PC-9 (cell line): Measurements from ENCODE around the gene ISM2. TPM values are rescaled to one million over a fixed set of nuclear protein-coding genes. Genes with fewer than 3 reads are reported as not detected.
A peak's percentile ranks its signal among the peaks of the same experiment; 100 is the strongest.

ENCODE experiments used
- BruUV-seq: library from RNA; stranded (reverse); fragments of 400-500 nt; replicated peaks from 2 replicates; lab custom pipeline; 2021; lab: Mats Ljungman, UMichigan
- CTCF ChIA-PET: fragments of 300-600 bp; sonication (Branson Sonifier 250); formaldehyde crosslinking; loops from one replicate; lab custom pipeline; 2022; ENCODE audit warnings: antibody characterized with exemption; lab: Charles Lee
- POLR2A ChIA-PET: fragments of 300-600 bp; sonication (Branson Sonifier 250); formaldehyde crosslinking; loops from one replicate; lab custom pipeline; 2022; ENCODE audit warnings: antibody characterized with exemption; ENCODE audit not compliant: unreplicated experiment; lab: Charles Lee
- DNase-seq, 2 experiments: peaks; one replicate each; pipeline versions ENCODE4 v3.0.0 to v3.0.0-alpha.2; 2015 to 2022; ENCODE audit warnings: mixed read lengths in 1 of 2
- H2AFZ ChIP-seq: fragments of 200-600 bp; sonication (generic); 2 replicates; pipeline ENCODE4 v1.8.1; 2017; ENCODE audit warnings: antibody characterized with exemption
- H3F3A ChIP-seq: fragments of 200-600 bp; sonication (generic); 2 replicates; pipeline ENCODE4 v1.8.1; 2017; ENCODE audit warnings: antibody characterized with exemption, mild to moderate bottlenecking, low read depth; ENCODE audit not compliant: insufficient read depth
- H3K27ac ChIP-seq: fragments of 200-600 bp; sonication (generic); 2 replicates; pipeline ENCODE4 v1.6.1; 2016; ENCODE audit warnings: mixed run types
- H3K27me3 ChIP-seq: fragments of 200-600 bp; sonication (generic); 2 replicates; pipeline ENCODE4 v1.6.1; 2016; ENCODE audit warnings: low read depth, mixed run types; ENCODE audit not compliant: insufficient read depth
- H3K36me3 ChIP-seq: fragments of 200-600 bp; sonication (generic); 2 replicates; pipeline ENCODE4 v1.6.1; 2016; ENCODE audit warnings: low read depth, mixed run types
- H3K4me1 ChIP-seq: fragments of 200-600 bp; sonication (generic); replicated peaks from 2 replicates; pipeline ENCODE4 v1.6.1; 2016; ENCODE audit warnings: mixed run types; ENCODE audit not compliant: insufficient read depth
- H3K4me2 ChIP-seq: fragments of 200-600 bp; sonication (generic); 2 replicates; pipeline ENCODE4 v1.6.1; 2017; ENCODE audit warnings: mixed run types
- H3K4me3 ChIP-seq: fragments of 200-600 bp; sonication (generic); 2 replicates; pipeline ENCODE4 v1.6.1; 2016; ENCODE audit warnings: mixed run types
- H3K79me2 ChIP-seq: fragments of 200-600 bp; sonication (generic); 2 replicates; pipeline ENCODE4 v1.6.1; 2017; ENCODE audit warnings: low read depth, mixed run types
- H3K9me2 ChIP-seq: fragments of 200-600 bp; sonication (generic); 2 replicates; pipeline ENCODE4 v1.8.1; 2017; ENCODE audit warnings: mild to moderate bottlenecking; ENCODE audit not compliant: insufficient read depth
- H3K9me3 ChIP-seq: fragments of 200-600 bp; sonication (generic); 2 replicates; pipeline ENCODE4 v1.8.1; 2016; ENCODE audit warnings: low read depth; ENCODE audit not compliant: insufficient read depth
- H4K20me1 ChIP-seq: fragments of 200-600 bp; sonication (generic); 2 replicates; pipeline ENCODE4 v1.8.1; 2017; ENCODE audit not compliant: insufficient read depth
- CTCF ChIP-seq: fragments of 200-600 bp; sonication (generic); conservative IDR thresholded peaks from 2 replicates; pipeline ENCODE4 v1.6.1; 2017; ENCODE audit warnings: mixed run types, antibody characterized with exemption, mild to moderate bottlenecking, moderate library complexity
- EZH2 ChIP-seq: fragments of 200-600 bp; sonication (generic); IDR thresholded peaks from 2 replicates; pipeline ENCODE4 v1.8.0; 2017; ENCODE audit warnings: antibody characterized with exemption, low read depth
- intact Hi-C: fragments of 100-400 bp; cut with micrococcal nuclease; formaldehyde crosslinking; loops from one replicate; pipeline ENCODE4 v1.10.0; 2022; ENCODE audit not compliant: unreplicated experiment
- total RNA-seq: library from RNA; stranded (reverse); gene quantifications from 2 replicates; pipeline ENCODE4 v1.2.3, GENCODE V29; 2021

Gene ISM2
- total RNA-seq, 1 experiment from 2014 or later = not detected

GRCh38 chr14:77459072-77459723 is 39.4 kb downstream of the ISM2 start:
- peaks cover 46% of the 10 kb centered on the region; the same call in 1 of the 2 replicates for H3F3A ChIP-seq
- intact Hi-C loops = loop anchor here (5.0 kb wide), 4 partner anchors 93 to 582 kb away; no protein-coding TSS in a partner anchor
- peaks cover 20% of the 10 kb centered on the region for H3K4me1 ChIP-seq
- CTCF ChIA-PET = interaction anchor here (0.5 to 2.1 kb wide), 5 partner anchors 70 to 586 kb away, joined by 3 to 8 read pairs (median 4); no protein-coding TSS in a partner anchor
- no peaks in the 10 kb centered on the region for H3K27me3 ChIP-seq
- peaks cover 76% of the 10 kb centered on the region for H3K79me2 ChIP-seq
- H3K9me3 ChIP-seq = no peaks in the 10 kb centered on the region
- peak overlapping the region; percentile 97 for H3K4me2 ChIP-seq
- TF ChIP-seq CTCF (peak; percentile 91), EZH2 (no peak)
- H3K4me3 ChIP-seq = peak overlapping the region; percentile 73
- no peaks in the 10 kb centered on the region for H3K9me2 ChIP-seq
- POLR2A ChIA-PET = interaction anchor here (0.6 to 0.9 kb wide), 3 partner anchors 150 to 360 kb away, joined by 3 to 8 read pairs (median 5); no protein-coding TSS in a partner anchor
- peaks cover 45% of the 10 kb centered on the region for H3K36me3 ChIP-seq
- peaks cover 49% of the 10 kb centered on the region for H4K20me1 ChIP-seq
- H2AFZ ChIP-seq = peak overlapping the region; percentile 89
- DNase-seq = peak; percentile 66
- TSS peak; percentile 30 for BruUV-seq
- peak overlapping the region; percentile 80; the same call in 1 of the 2 replicates for H3K27ac ChIP-seq

GRCh38 chr14:77458249-77458950 is 40.2 kb downstream of the ISM2 start:
- TF ChIP-seq EZH2 (no peak), CTCF (no peak)
- H3K79me2 ChIP-seq = peaks cover 76% of the 10 kb centered on the region
- peak; percentile 53 to 56 for DNase-seq
- H3F3A ChIP-seq = peaks cover 38% of the 10 kb centered on the region; the same call in 1 of the 2 replicates
- H2AFZ ChIP-seq = peak overlapping the region; percentile 89
- peaks cover 20% of the 10 kb centered on the region for H3K4me1 ChIP-seq
- no peaks in the 10 kb centered on the region for H3K9me3 ChIP-seq
- CTCF ChIA-PET = interaction anchor here (0.6 to 2.1 kb wide), 5 partner anchors 93 to 585 kb away, joined by 3 to 8 read pairs (median 4); no protein-coding TSS in a partner anchor
- H3K27me3 ChIP-seq = no peaks in the 10 kb centered on the region
- no peaks in the 10 kb centered on the region for H3K9me2 ChIP-seq
- H3K27ac ChIP-seq = peak overlapping the region; percentile 80
- peak overlapping the region; percentile 73 for H3K4me3 ChIP-seq
- POLR2A ChIA-PET = interaction anchor here (0.6 to 0.9 kb wide), 3 partner anchors 13 to 359 kb away, joined by 5 to 8 read pairs (median 7); no protein-coding TSS in a partner anchor
- H4K20me1 ChIP-seq = peaks cover 41% of the 10 kb centered on the region
- intact Hi-C loops = loop anchor here (1.0 to 5.0 kb wide), 6 partner anchors 94 to 581 kb away; partner anchors contain the start of gene SPTLC2
- no TSS peak for BruUV-seq
- peak overlapping the region; percentile 97 for H3K4me2 ChIP-seq
- H3K36me3 ChIP-seq = peaks cover 39% of the 10 kb centered on the region
